DOHH2 (cell line): Measurements from ENCODE around the gene ANO6.

Experiments
- H3F3A ChIP-seq: fragments of 200-600 bp; sonication (generic), shearing (Covaris generic); 2 replicates; pipeline ENCODE4 v1.6.0; 2016; ENCODE audit warnings: antibody characterized with exemption, mild to moderate bottlenecking; ENCODE audit not compliant: control insufficient read depth, insufficient read depth
- H3K27ac ChIP-seq: fragments of 200-600 bp; sonication (generic); 2 replicates; pipeline ENCODE4 v1.5.1; 2014; ENCODE audit warnings: low read depth, mild to moderate bottlenecking, low read length, moderate library complexity
- H3K27me3 ChIP-seq: fragments of 200-600 bp; sonication (generic); 2 replicates; pipeline ENCODE4 v1.6.1; 2014; ENCODE audit warnings: mild to moderate bottlenecking, low read length, mixed read lengths; ENCODE audit not compliant: control insufficient read depth
- H3K36me3 ChIP-seq: fragments of 200-600 bp; sonication (generic); 2 replicates; pipeline ENCODE4 v1.6.1; 2014; ENCODE audit warnings: mild to moderate bottlenecking, low read length, moderate library complexity, mixed read lengths; ENCODE audit not compliant: control insufficient read depth
- H3K4me1 ChIP-seq: fragments of 200-600 bp; sonication (generic); 2 replicates; pipeline ENCODE4 v1.6.1; 2014; ENCODE audit warnings: mild to moderate bottlenecking, low read length, mixed read lengths; ENCODE audit not compliant: control insufficient read depth
- H3K4me2 ChIP-seq: fragments of 200-600 bp; sonication (generic); 2 replicates; pipeline ENCODE4 v1.6.0; 2014; ENCODE audit warnings: mild to moderate bottlenecking, low read length, moderate library complexity
- H3K4me3 ChIP-seq: fragments of 200-600 bp; sonication (generic); 2 replicates; pipeline ENCODE4 v1.5.1; 2014; ENCODE audit warnings: mild to moderate bottlenecking, low read length, mixed read lengths
- H3K79me2 ChIP-seq: fragments of 200-600 bp; sonication (generic); 2 replicates; pipeline ENCODE4 v1.6.1; 2014; ENCODE audit warnings: mild to moderate bottlenecking, low read length, mixed read lengths; ENCODE audit not compliant: control insufficient read depth
- H3K9me2 ChIP-seq: fragments of 200-600 bp; sonication (generic); replicated peaks from 2 replicates; pipeline ENCODE4 v1.6.1; 2014; ENCODE audit warnings: mild to moderate bottlenecking, low read length, mixed read lengths; ENCODE audit not compliant: control insufficient read depth
- H3K9me3 ChIP-seq: fragments of 200-600 bp; sonication (generic); 2 replicates; pipeline ENCODE4 v1.6.1; 2014; ENCODE audit warnings: antibody characterized with exemption, low read length, mixed read lengths; ENCODE audit not compliant: control insufficient read depth, insufficient read depth
- H4K20me1 ChIP-seq: fragments of 200-600 bp; sonication (generic); 2 replicates; pipeline ENCODE4 v1.6.0; 2014; ENCODE audit warnings: low read depth, mild to moderate bottlenecking, antibody characterized with exemption, low read length, moderate library complexity; ENCODE audit not compliant: control insufficient read depth, insufficient read depth
- CTCF ChIP-seq: fragments of 200-600 bp; sonication (generic); IDR thresholded peaks from one replicate; pipeline ENCODE4 v1.5.1; 2014; ENCODE audit warnings: antibody characterized with exemption, mild to moderate bottlenecking, low read depth, low read length; ENCODE audit not compliant: poor library complexity, severe bottlenecking
- EZH2phosphoT487 ChIP-seq: fragments of 200-600 bp; sonication (generic); IDR thresholded peaks from 2 replicates; pipeline ENCODE4 v1.6.1; 2017; ENCODE audit warnings: borderline replicate concordance, mild to moderate bottlenecking, antibody characterized with exemption, low read length, moderate library complexity, mixed read lengths

The ANO6 gene

DNA sequence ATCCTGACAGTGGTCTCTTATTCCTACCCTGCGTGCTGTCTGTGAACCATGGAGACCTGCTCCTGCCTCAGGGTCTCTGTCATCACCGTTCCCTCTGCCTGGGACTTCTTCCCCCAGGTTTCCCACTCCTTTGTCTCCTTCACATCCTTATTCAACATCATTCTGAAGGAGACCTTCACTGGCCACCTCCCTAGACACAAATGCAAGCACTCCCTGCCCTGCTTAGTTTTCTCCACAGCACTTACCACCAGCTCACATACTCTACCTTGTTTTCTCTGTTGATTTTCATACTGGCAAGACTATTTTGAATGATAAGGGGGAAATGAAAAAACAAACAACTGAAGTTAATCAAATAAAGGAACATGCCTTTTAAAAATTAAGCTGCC is 192.8 kb downstream of the ANO6 start:
- H3K9me2 ChIP-seq: no peaks in the 10 kb centered on the region
- peak overlapping the region; percentile 86 for H3K27ac ChIP-seq
- peaks cover 65% of the 10 kb centered on the region for H3K4me1 ChIP-seq
- H3K9me3 ChIP-seq: no peaks in the 10 kb centered on the region
- H4K20me1 ChIP-seq: no peaks in the 10 kb centered on the region
- H3K4me3 ChIP-seq: no peak overlapping the region; the same call in 1 of the 2 replicates
- no peaks in the 10 kb centered on the region for H3K27me3 ChIP-seq
- peak overlapping the region; percentile 15 for H3K4me2 ChIP-seq
- H3F3A ChIP-seq: peaks cover 4% of the 10 kb centered on the region
- H3K79me2 ChIP-seq: no peaks in the 10 kb centered on the region
- peaks cover 49% of the 10 kb centered on the region for H3K36me3 ChIP-seq
- TF ChIP-seq EZH2phosphoT487 (no peak), CTCF (no peak)

DNA sequence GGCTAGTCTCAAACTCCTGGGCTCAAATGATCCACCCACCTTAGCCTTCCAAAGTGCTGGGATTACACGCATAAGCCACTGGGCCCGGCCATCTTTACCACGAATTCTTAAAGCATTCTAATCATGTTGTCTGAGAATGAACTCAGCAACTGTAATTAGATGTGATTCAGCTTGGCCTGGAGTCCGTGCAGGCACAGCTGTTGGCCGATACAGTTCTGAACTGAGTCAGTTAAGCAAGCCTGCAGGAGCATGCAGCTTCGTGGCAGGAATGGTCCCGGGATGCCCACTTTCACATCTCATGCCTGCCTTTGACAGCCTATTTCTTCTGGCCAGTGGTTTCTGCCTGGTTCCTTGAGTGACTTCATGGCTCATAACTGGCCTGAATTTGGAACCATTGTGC is 194.1 kb downstream of the ANO6 start:
- H3K27me3 ChIP-seq: no peaks in the 10 kb centered on the region
- H4K20me1 ChIP-seq: no peaks in the 10 kb centered on the region
- no peaks in the 10 kb centered on the region for H3K9me3 ChIP-seq
- peak overlapping the region; percentile 48 for H3K4me3 ChIP-seq
- H3K9me2 ChIP-seq: no peaks in the 10 kb centered on the region
- H3F3A ChIP-seq: peaks cover 4% of the 10 kb centered on the region
- no peak for TF ChIP-seq CTCF
- no peak for TF ChIP-seq EZH2phosphoT487
- H3K36me3 ChIP-seq: peaks cover 48% of the 10 kb centered on the region
- peak overlapping the region; percentile 62 for H3K4me2 ChIP-seq
- H3K4me1 ChIP-seq: peaks cover 65% of the 10 kb centered on the region
- no peaks in the 10 kb centered on the region for H3K79me2 ChIP-seq
- H3K27ac ChIP-seq: peak overlapping the region; percentile 86

GRCh38 chr12:45411626-45412025 is 195.7 kb downstream of the ANO6 start:
- Histone ChIP-seq H3K27me3 (no peaks in the 10 kb centered on the region), H3K79me2 (no peaks in the 10 kb centered on the region), H3K4me1 (peaks cover 77% of the 10 kb centered on the region), H3K9me2 (no peaks in the 10 kb centered on the region), H3K9me3 (no peaks in the 10 kb centered on the region), H3K27ac (peak overlapping the region; percentile 86), H3K4me3 (no peak overlapping the region), H4K20me1 (no peaks in the 10 kb centered on the region), H3K36me3 (peaks cover 50% of the 10 kb centered on the region), H3F3A (peaks cover 4% of the 10 kb centered on the region), H3K4me2 (peak overlapping the region; percentile 62)
- TF ChIP-seq EZH2phosphoT487 (no peak), CTCF (no peak)
